Measurements from ENCODE around the gene TFF1.

TFF1 gene

DNA sequence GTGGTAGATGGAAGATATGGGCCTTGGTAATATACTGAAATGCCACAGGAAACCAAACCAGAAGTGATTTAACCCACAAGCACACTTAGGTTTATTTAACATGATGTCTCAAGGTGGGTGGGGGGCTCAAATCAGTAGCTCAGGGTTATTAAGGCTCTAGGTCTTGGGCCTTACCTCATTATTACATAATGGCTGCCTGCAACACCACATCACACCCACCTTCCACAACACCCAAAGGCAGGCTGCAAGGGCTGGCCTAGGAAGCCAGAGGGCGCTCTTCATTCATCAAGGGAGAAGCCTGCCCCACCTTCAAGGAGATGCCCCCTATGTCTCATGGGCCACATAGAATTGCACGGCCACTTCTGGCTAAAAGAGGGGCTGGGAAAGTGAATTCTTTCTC lies 6.0 kb downstream of the TFF1 start:
- DNase-seq, result peak in 1 of 2 donors; percentile 5

- DNase-seq, result no peak
Measured at GRCh38 chr21:42358937-42359336, 7.4 kb downstream of the TFF1 start.

DNA sequence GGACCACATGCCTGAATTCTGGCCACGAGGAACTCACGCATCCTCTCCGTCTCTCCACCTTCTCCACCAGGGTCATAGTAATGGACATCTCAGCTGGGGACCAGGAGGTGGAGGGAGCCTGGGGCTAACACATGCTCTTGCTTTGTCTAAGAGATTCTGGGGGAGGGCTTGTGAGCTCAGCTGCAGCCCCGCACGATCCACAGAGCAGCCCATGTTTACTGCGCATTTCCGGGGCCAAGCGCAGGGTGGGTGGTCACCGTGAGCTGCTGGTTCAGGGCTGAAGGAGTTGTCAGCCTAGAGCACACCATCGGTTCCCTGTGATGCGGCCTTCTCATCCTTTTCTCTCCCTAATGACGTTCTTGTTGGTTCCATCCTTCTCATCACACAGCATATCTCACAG lies 8.1 kb downstream of the TFF1 start:
- no peak for DNase-seq

- no peak for DNase-seq
Measured at GRCh38 chr21:42357307-42357706, 9.0 kb downstream of the TFF1 start.

- DNase-seq, result no peak
Measured at GRCh38 chr21:42356650-42357049, 9.7 kb downstream of the TFF1 start.

DNA sequence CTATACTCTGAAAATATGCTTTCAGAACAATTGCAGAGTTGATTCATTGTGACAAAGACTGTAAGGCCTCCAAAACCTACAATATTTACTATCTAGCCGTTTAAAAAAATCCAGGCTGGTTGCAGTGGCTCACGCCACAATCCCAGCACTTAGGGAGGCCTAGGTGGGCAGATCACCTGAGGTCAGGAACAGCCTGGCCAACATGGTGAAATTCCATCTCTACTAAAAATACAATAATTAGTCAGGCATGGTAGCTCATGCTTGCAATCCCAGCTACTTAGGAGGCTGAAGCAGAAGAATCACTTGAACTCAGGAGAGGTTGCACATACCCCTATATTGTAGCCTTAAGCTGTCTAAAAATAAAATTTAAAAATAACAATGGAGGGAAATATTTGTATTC lies 10.3 kb downstream of the TFF1 start:
- no peak for DNase-seq

- no peak for DNase-seq
Measured at GRCh38 chr21:42353623-42354022, 12.7 kb downstream of the TFF1 start.

GRCh38 chr21:42352441-42353095 lies 13.8 kb downstream of the TFF1 start:
- DNase-seq, result no peak

- no peak for DNase-seq
Measured at GRCh38 chr21:42351626-42352440, 14.5 kb downstream of the TFF1 start.

- DNase-seq, result no peak
Measured at GRCh38 chr21:42350927-42351426, 15.4 kb downstream of the TFF1 start, which contains the start of gene TFF2. Gene TFF2 (minus strand): TSS chr21:42350994. CDS start chr21:42350957, 37 bp downstream.

- DNase-seq, result no peak
Measured at GRCh38 chr21:42350318-42350910, 15.9 kb downstream of the TFF1 start.

- DNase-seq, result no peak
Measured at GRCh38 chr21:42349420-42350317, 16.7 kb downstream of the TFF1 start.

GRCh38 chr21:42348762-42349161 lies 17.6 kb downstream of the TFF1 start:
- DNase-seq, result no peak

DNA sequence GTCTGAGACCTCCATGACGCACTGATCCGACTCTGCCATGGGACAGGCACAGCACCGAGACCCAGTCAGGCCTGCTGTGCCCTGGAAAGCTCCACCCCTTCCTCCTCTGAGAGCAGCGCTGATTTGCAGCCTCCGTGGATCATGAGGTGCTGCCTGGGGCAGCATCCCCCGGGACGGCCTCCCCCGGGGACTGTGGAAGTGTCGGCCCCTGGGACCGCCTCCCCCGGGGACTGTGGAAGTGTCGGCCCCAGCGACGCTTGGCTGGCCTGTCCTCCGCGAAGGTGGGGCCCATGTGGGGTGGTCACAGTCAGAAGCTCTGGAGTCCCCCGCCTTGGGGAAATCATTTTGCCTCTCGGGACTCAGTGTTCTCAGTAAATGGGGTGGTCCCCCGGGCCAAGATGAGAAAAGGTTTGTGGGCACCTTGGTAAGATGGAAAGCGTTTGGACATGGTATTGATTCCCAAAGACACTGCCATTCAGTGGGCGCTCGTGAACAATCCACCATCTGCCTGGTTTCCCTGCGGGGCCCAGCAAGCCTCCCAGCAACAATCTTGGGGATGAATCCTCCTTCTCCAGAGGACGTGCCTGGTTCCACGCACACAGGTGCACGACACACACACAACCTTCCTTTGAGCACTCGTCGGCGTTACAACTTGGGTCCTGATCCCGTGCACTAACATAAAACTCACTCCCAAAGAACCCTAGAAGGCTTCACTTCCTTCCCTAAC lies 18.6 kb downstream of the TFF1 start:
- no peak for DNase-seq

DNA sequence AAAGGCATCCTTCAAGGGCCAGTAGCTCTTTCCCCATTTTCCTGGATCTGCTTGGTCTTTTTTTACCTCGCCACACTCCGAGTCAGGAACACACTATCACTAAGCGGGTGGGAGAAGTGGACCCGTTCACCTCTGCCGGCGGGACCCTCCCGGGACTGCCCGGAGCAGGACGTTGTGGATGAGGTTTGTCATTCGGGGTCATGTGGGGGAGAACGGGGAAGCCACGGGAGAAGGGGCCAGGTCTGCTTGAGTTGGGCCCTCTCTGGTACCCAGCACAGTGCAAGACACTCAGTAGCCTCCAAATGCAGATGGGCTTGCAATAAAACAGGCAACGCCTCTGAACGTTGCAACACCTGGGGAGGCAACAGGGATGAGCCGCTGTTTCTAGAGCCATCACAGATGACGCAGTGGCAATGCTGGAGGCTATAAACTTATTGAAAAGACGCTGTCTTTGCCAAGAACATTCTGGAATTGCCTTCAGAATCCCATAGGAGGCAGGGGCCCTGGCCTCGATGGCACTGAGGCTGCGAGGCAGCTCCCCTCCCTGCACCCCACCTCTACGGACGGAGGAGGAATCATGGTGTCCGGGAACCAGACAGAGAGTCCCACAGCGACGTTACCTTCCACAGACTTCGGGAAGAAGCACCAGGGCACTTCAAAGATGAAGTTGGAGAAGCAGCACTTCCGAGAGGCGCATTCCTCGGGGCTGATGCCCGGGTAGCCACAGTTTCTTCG lies 19.3 kb downstream of the TFF1 start:
- no peak for DNase-seq

DNA sequence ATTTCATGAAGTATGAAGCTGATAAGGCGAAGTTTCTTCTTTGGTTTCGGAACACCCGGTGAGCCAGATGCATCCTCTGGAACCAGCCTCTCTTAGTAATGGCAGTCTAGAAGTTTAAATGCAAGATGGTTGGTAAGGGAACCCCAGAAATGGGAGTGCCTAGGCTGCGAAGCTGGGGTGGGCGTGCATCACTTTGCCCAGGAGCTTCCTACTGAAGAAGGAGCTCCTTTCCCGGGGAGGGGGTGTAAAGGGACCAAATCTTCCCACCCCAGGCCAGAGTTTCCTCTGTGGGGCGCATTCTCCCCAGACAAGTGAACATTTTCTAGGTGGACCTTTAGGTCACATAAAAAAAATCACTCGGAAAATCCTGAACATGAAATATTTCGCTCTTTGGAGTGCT lies 19.9 kb downstream of the TFF1 start:
- no peak for DNase-seq

DNA sequence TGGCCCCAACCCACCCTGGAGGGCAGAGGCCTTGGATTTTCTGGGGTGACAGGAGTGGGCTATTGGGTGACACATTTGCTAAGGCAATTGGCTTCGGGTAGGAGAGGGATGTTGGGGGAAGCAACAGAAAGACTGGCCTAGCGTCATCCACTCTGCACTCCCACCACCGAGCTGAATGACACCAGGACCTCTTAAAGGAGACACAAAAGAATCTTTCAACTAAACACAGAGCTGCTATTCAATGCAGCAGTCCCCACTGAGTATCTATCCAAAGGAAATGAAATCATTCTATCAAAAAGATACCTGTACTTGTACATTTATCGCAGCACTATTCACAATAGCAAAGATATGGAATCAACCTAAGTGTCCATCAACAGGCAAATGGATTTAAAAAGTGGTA lies 21.7 kb downstream of the TFF1 start:
- no peak for DNase-seq

GRCh38 chr21:42343963-42344510 lies 22.3 kb downstream of the TFF1 start:
- DNase-seq, result no peak

DNA sequence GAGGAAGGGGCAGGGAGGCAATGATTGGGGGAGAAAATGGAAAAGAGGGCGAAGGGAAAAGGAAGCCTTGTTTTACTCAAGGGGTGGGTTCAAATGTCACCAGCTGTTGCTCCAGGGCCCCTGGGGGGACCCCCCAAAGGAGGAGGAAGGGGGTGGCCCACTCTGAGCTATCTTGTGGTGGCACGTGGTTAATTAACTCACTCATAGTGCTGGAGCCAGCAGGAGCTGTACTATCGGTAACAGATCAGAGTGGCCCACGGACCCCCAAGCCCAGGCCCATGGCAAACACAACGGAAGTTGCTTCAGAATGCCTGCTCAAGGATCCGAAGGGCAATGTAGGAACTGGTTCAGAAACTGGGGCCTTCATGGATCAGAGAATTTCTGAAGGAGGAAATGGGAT lies 22.8 kb downstream of the TFF1 start:
- no peak for DNase-seq

GRCh38 chr21:42343101-42343500 lies 23.2 kb downstream of the TFF1 start:
- DNase-seq, result no peak

Data from CD4-positive, alpha-beta T cell treated with Interferon alpha-2 for 1 hour (primary cell).